HL-60 (cell line): ENCODE measurements around the gene P2RX6.
A peak's percentile ranks its signal among the peaks of the same experiment; 100 is the strongest.
"Not testable (repeated sequence)": the region's sequence is repeated elsewhere in the genome, so short reads cannot be mapped to it uniquely, and the experiment has no call there.

Experiments
- DNase-seq, 2 experiments: peaks; one replicate each; pipeline ENCODE4 v3.0.0-alpha.2; 2010 to 2020; ENCODE audit warnings: low read depth in 1 of 2, low spot score in 1 of 2
- H3K27ac ChIP-seq: fragments of 250-450 bp; sonication (Bioruptor Pico); replicated peaks from 2 replicates; pipeline ENCODE4 v1.5.1; 2020; ENCODE audit warnings: mild to moderate bottlenecking, moderate library complexity
- H3K27me3 ChIP-seq: fragments of 250-450 bp; sonication (Bioruptor Pico); 2 replicates; pipeline ENCODE4 v1.5.1; 2021; ENCODE audit warnings: mild to moderate bottlenecking, moderate library complexity; ENCODE audit not compliant: insufficient read depth, poor library complexity, severe bottlenecking
- H3K4me3 ChIP-seq: replicated peaks from 2 replicates; pipeline ENCODE4 v1.5.1; 2011; ENCODE audit warnings: mild to moderate bottlenecking, control low read depth, low read length; ENCODE audit not compliant: insufficient read depth
- CTCF ChIP-seq: IDR thresholded peaks from one replicate; pipeline ENCODE4 v1.5.1; 2011; ENCODE audit warnings: low read length, control low read depth, inconsistent platforms; ENCODE audit not compliant: insufficient read depth
- GABPA ChIP-seq: IDR thresholded peaks from 2 replicates; pipeline ENCODE4 v1.6.1; 2012; ENCODE audit warnings: low read depth
- POLR2AphosphoS5 ChIP-seq: IDR thresholded peaks from 2 replicates; pipeline ENCODE4 v1.6.1; 2012; ENCODE audit warnings: low read depth
- REST ChIP-seq: IDR thresholded peaks from 2 replicates; pipeline ENCODE4 v1.6.1; 2012; ENCODE audit warnings: low read depth; ENCODE audit not compliant: insufficient replicate concordance
- SPI1 ChIP-seq: IDR thresholded peaks from 2 replicates; pipeline ENCODE4 v1.6.1; 2012; ENCODE audit warnings: low read depth, mild to moderate bottlenecking, borderline replicate concordance

Gene P2RX6

GRCh38 chr22:21054714-21055563, 40.0 kb downstream of the P2RX6 start:
- DNase-seq: no peak
- TF ChIP-seq REST (no peak), SPI1 (no peak), POLR2AphosphoS5 (no peak), CTCF (no peak), GABPA (no peak)
- Histone ChIP-seq H3K27ac (no peak overlapping the region), H3K27me3 (peaks cover 9% of the 10 kb centered on the region), H3K4me3 (no peak overlapping the region)

GRCh38 chr22:21055564-21055834, 40.5 kb downstream of the P2RX6 start:
- DNase-seq: no peak
- Histone ChIP-seq H3K4me3 (no peak overlapping the region), H3K27me3 (peaks cover 9% of the 10 kb centered on the region), H3K27ac (no peak overlapping the region)
- TF ChIP-seq GABPA (no peak), CTCF (no peak), SPI1 (no peak), POLR2AphosphoS5 (no peak), REST (no peak)

GRCh38 chr22:21055880-21056319, 40.9 kb downstream of the P2RX6 start:
- no peak overlapping the region for H3K4me3 ChIP-seq
- DNase-seq: peak in 1 of 2 experiments; percentile 21
- no peak overlapping the region for H3K27ac ChIP-seq
- TF ChIP-seq CTCF (no peak), SPI1 (peak; percentile 91)
- peaks cover 9% of the 10 kb centered on the region for H3K27me3 ChIP-seq

GRCh38 chr22:21060363-21060762, 45.4 kb downstream of the P2RX6 start:
- H3K27ac ChIP-seq, H3K4me3 ChIP-seq, H3K27me3 ChIP-seq, DNase-seq: not testable (repeated sequence)

GRCh38 chr22:21061660-21062321, 46.8 kb downstream of the P2RX6 start:
- not testable (repeated sequence) for H3K4me3 ChIP-seq, H3K27ac ChIP-seq, DNase-seq, H3K27me3 ChIP-seq

- DNase-seq, H3K27ac ChIP-seq, H3K27me3 ChIP-seq, H3K4me3 ChIP-seq: not testable (repeated sequence)
Observed at GRCh38 chr22:21064425-21064824, 49.5 kb downstream of the P2RX6 start.
